Thyroid gland (tissue), 4 donors: ENCODE data around the gene SEMA4C. TPM values are rescaled to one million over a fixed set of nuclear protein-coding genes. Genes with fewer than 3 reads are reported as not detected.

Experiments used
- DNase-seq, 2 donors: peaks; one replicate each; pipeline ENCODE4 v3.0.0-alpha.2; 2019
- H3K27ac ChIP-seq, 3 donors: fragments of 200-600 bp; sonication (generic); 1 replicate in 2 of 3; 2 replicates in 1 of 3; pipeline ENCODE4 v1.5.1; 2016 to 2019; ENCODE audit warnings: mild to moderate bottlenecking in 1 of 3, moderate library complexity in 1 of 3
- H3K27me3 ChIP-seq: fragments of 200-600 bp; sonication (generic); one replicate; pipeline ENCODE4 v1.5.1; 2019
- H3K36me3 ChIP-seq, 2 donors: fragments of 200-600 bp; sonication (generic); one replicate each; pipeline ENCODE4 v1.5.1; 2016 to 2019
- H3K4me1 ChIP-seq, 2 donors: fragments of 200-600 bp; sonication (generic); one replicate each; pipeline ENCODE4 v1.5.1; 2017 to 2019
- H3K4me3 ChIP-seq, 3 donors: fragments of 200-600 bp; sonication (generic); replicated peaks in 1 of 3; 1 replicate in 2 of 3; 2 replicates in 1 of 3; pipeline ENCODE4 v1.5.1; 2016; ENCODE audit warnings: mild to moderate bottlenecking in 1 of 3
- H3K9me3 ChIP-seq: fragments of 200-600 bp; sonication (generic); one replicate; pipeline ENCODE4 v1.5.1; 2017
- CTCF ChIP-seq, 6 experiments: fragments of 200-600 bp in 3 of 6; fragments of 450-650 bp in 3 of 6; sonication (generic) in 3 of 6; IDR thresholded peaks; one replicate each; pipeline ENCODE4 v1.5.1; 2016 to 2019; ENCODE audit warnings: antibody characterized with exemption in 6 of 6, mild to moderate bottlenecking in 2 of 6, inconsistent platforms in 1 of 6, moderate library complexity in 1 of 6
- POLR2A ChIP-seq, 2 donors: fragments of 450-650 bp; IDR thresholded peaks; one replicate each; pipeline ENCODE4 v1.6.1; 2017; ENCODE audit warnings: antibody characterized with exemption in 2 of 2, mild to moderate bottlenecking in 2 of 2, moderate library complexity in 1 of 2
- WGBS, 2 donors: methylation state at CpG; one replicate each; pipeline ENCODE4 v1.1.5; 2017; 5-methylcytosine and 5-hydroxymethylcytosine counted together
- intact Hi-C: fragments of 100-400 bp; cut with DNase I; formaldehyde crosslinking; loops from one replicate; pipeline ENCODE4 v1.15.1; 2023
- total RNA-seq, 4 donors: library from RNA; depleted of rRNA; stranded (reverse); fragments of >200 nt; gene quantifications; one replicate each; pipeline ENCODE4 v1.2.3, GENCODE V29; 2016

The SEMA4C gene
- total RNA-seq, 4 donors from 2014 or later = 14.5 to 21.7 (median 19.3) TPM

- H3K27ac ChIP-seq = no peak overlapping the region
- H3K9me3 ChIP-seq = no peaks in the 10 kb centered on the region
- WGBS, 2 donors = 89 to 92% methylated on average over 6 to 7 of the region's 7 CpGs
- intact Hi-C loops = no loop called here
- H3K27me3 ChIP-seq = no peaks in the 10 kb centered on the region
- H3K4me1 ChIP-seq = peaks cover 0 to 9% of the 10 kb centered on the region in 2 donors
- TF ChIP-seq CTCF (IDR thresholded peaks at IDR 0.05) (no peak), POLR2A (IDR thresholded peaks at IDR 0.05) (no peak)
- no peak for DNase-seq
- H3K4me3 ChIP-seq = no peak overlapping the region
- no peaks in the 10 kb centered on the region for H3K36me3 ChIP-seq
Observed at GRCh38 chr2:96842600-96842999, 27.3 kb downstream of the SEMA4C start.

- no peak for DNase-seq
- Histone ChIP-seq H3K9me3 (no peaks in the 10 kb centered on the region), H3K4me3 (no peak overlapping the region), H3K36me3 (no peaks in the 10 kb centered on the region), H3K27me3 (no peaks in the 10 kb centered on the region), H3K4me1 (peaks cover 0 to 9% of the 10 kb centered on the region in 2 donors), H3K27ac (no peak overlapping the region)
- TF ChIP-seq POLR2A (IDR thresholded peaks at IDR 0.05) = no peak
- TF ChIP-seq CTCF (IDR thresholded peaks at IDR 0.05) = no peak
- intact Hi-C loops = no loop called here
- WGBS, 2 donors = 84 to 88% methylated on average over 14 to 16 of the region's 16 CpGs
Observed at GRCh38 chr2:96841701-96842495, 28.0 kb downstream of the SEMA4C start.

GRCh38 chr2:96839875-96840850 lies 29.7 kb downstream of the SEMA4C start:
- Histone ChIP-seq H3K36me3 (no peaks in the 10 kb centered on the region), H3K4me3 (no peak overlapping the region), H3K27ac (no peak overlapping the region), H3K27me3 (no peaks in the 10 kb centered on the region), H3K9me3 (no peaks in the 10 kb centered on the region), H3K4me1 (peaks cover 0 to 9% of the 10 kb centered on the region in 2 donors)
- TF ChIP-seq CTCF (IDR thresholded peaks at IDR 0.05) (no peak), POLR2A (IDR thresholded peaks at IDR 0.05) (no peak)
- no peak for DNase-seq
- intact Hi-C loops = no loop called here
- WGBS, 2 donors = 91 to 92% methylated on average over 29 to 35 of the region's 37 CpGs

- no peaks in the 10 kb centered on the region for H3K27me3 ChIP-seq
- 40% methylated on average over 14 of the region's 42 CpGs; no CpG with 5 or more reads in 1 of the 2 donors for whole genome bisulfite sequencing, 2 donors
- no peak overlapping the region for H3K27ac ChIP-seq
- H3K4me3 ChIP-seq = no peak overlapping the region
- no peak for TF ChIP-seq POLR2A (IDR thresholded peaks at IDR 0.05)
- TF ChIP-seq CTCF (IDR thresholded peaks at IDR 0.05) = no peak
- peaks cover 0 to 9% of the 10 kb centered on the region in 2 donors for H3K4me1 ChIP-seq
- H3K9me3 ChIP-seq = no peaks in the 10 kb centered on the region
- no peaks in the 10 kb centered on the region for H3K36me3 ChIP-seq
- intact Hi-C loops = no loop called here
- peak; percentile 84 to 87 for DNase-seq
Observed at GRCh38 chr2:96839293-96839874, 30.5 kb downstream of the SEMA4C start.
